ENCODE data around the gene WDR18. TPM values are rescaled to one million over a fixed set of nuclear protein-coding genes. Genes with fewer than 3 reads are reported as not detected.

Gene WDR18
- total and polyA plus RNA-seq, 2 of the 8 experiments (the other 6 are each of a cell fraction or from before 2014, with no cell fraction given), result 87.7 to 177 TPM

DNA sequence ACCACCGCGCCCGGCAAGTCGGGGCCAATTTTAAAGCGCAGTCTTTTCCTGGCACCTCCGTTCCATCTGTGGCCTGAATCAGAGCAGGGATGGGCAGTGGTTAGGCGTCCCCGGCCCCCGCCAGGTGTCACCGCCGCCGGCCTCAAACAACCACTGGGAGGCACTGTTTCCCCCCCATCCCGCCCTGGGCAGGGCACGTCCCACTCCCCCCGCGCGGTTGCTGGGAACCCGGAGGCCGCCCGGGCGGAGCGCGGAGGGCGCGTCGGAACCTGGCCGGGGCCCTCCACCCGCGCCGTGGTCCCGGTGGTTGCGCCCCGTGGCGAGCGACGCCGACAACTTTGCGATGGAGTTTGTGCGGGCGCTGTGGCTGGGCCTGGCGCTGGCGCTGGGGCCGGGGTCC is 15.9 kb downstream of the WDR18 start, which contains the start of gene GRIN3B:
TSS of gene GRIN3B (plus strand) at position 325 of the 400 bp plus-strand sequence. CDS start at position 344, 19 bp downstream.
- ChIA-PET CTCF (ENCODE audit: partially characterized antibody) (interaction anchor here (1.3 to 2.3 kb wide), 2 partner anchors 67 to 77 kb away, joined by 3 to 13 read pairs; partner anchors contain the start of gene ARHGAP45), POLR2A (ENCODE audit: partially characterized antibody) (interaction anchor here (1.1 kb wide), 1 partner anchor 39 kb away, joined by 3 read pairs; no protein-coding TSS in a partner anchor)
- H3K14ac ChIP-seq (ENCODE audit: insufficient read length), result no peak within 1 kb of the TSS
- DNase-seq (ENCODE audit: low read depth in 1 of 2, low spot score in 2 of 2) (peak in 1 of 2 experiments; percentile 89), FAIRE-seq (no peak)
- H2BK5ac ChIP-seq (ENCODE audit: low read depth, low read length), result no peak within 1 kb of the TSS
- peaks cover 0 to 6% of the 10 kb centered on the region in 2 experiments for H4K20me1 ChIP-seq (replicated peaks in 1 of 2; ENCODE audit: control insufficient read depth in 1 of 2, insufficient read depth in 2 of 2, low read length in 2 of 2)
- peak within 1 kb of the TSS; percentile 9 to 67 (median 30); a peak in 5 of 8 replicates for H3K4me3 ChIP-seq (ENCODE audit: extremely low read depth in 1 of 4, insufficient read depth in 2 of 4, low read depth in 3 of 4, low read length in 4 of 4)
- H3K9me3 ChIP-seq (ENCODE audit: insufficient read depth in 2 of 2, low read depth in 1 of 2, low read length in 1 of 2), result no peaks in the 10 kb centered on the region
- no peak within 1 kb of the TSS for H3K56ac ChIP-seq (replicated peaks; ENCODE audit: insufficient read length, low read depth, low read length)
- no peak within 1 kb of the TSS for H2BK12ac ChIP-seq (ENCODE audit: low read depth, low read length)
- H3K23ac ChIP-seq (ENCODE audit: insufficient read length), result no peak within 1 kb of the TSS
- WGBS, 2 experiments (ENCODE audit: extremely low coverage in 1 of 2, insufficient coverage in 1 of 2, insufficient read length in 1 of 2, insufficient replicate concordance in 2 of 2, low coverage in 1 of 2, low lambda C conversion rate in 2 of 2, missing lambda C conversion rate in 1 of 2), result 24% methylated on average over 14 of the region's 43 CpGs; no CpG with 5 or more reads in 1 of the 2 experiments
- H4K8ac ChIP-seq (ENCODE audit: extremely low read depth, insufficient read depth, low read length), result peak within 1 kb of the TSS; percentile 85
- no peak within 1 kb of the TSS for H2BK15ac ChIP-seq (ENCODE audit: low read length)
- H3K27me3 ChIP-seq (replicated peaks in 1 of 4; ENCODE audit: control insufficient read depth in 3 of 4, extremely low read depth in 1 of 4, insufficient read depth in 3 of 4, low read length in 3 of 4), result peaks cover 6 to 33% (median 19%) of the 10 kb centered on the region in 4 experiments
- no peak within 1 kb of the TSS; the same call in 1 of the 2 replicates for H2AFZ ChIP-seq (ENCODE audit: low read length)
- no peak within 1 kb of the TSS for H3K4ac ChIP-seq (replicated peaks; ENCODE audit: insufficient read length, low read depth, low read length)
- no peak within 1 kb of the TSS for H4K5ac ChIP-seq (ENCODE audit: insufficient read length, low read depth, low read length)
- H3K18ac ChIP-seq (ENCODE audit: extremely low read depth, low read length), result no peak within 1 kb of the TSS
- no peaks in the 10 kb centered on the region for H3K79me1 ChIP-seq (ENCODE audit: low read depth, low read length)
- no peaks in the 10 kb centered on the region for H3K36me3 ChIP-seq (ENCODE audit: control insufficient read depth in 2 of 4, insufficient read depth in 4 of 4, low read length in 3 of 4)
- peaks cover 0 to 10% (median 6%) of the 10 kb centered on the region in 4 experiments; a peak in 3 of 7 replicates for H3K4me1 ChIP-seq (replicated peaks in 1 of 4; ENCODE audit: control insufficient read depth in 3 of 4, insufficient read depth in 4 of 4, low read length in 3 of 4)
- H3K79me2 ChIP-seq (ENCODE audit: control insufficient read depth in 1 of 2, insufficient read depth in 2 of 2, low read length in 2 of 2), result no peaks in the 10 kb centered on the region
- no peak within 1 kb of the TSS; a peak in 1 of 7 replicates for H3K9ac ChIP-seq (replicated peaks in 1 of 4; ENCODE audit: extremely low read depth in 1 of 4, low read depth in 3 of 4, low read length in 3 of 4)
- H3K23me2 ChIP-seq (ENCODE audit: low read depth, low read length), result peaks cover 4% of the 10 kb centered on the region; the same call in 1 of the 2 replicates
- H4K91ac ChIP-seq (replicated peaks; ENCODE audit: insufficient read length, low read length), result no peak within 1 kb of the TSS
- H3K27ac ChIP-seq (ENCODE audit: low read depth, low read length), result no peak within 1 kb of the TSS
- no peak within 1 kb of the TSS for H2AK5ac ChIP-seq (ENCODE audit: low read depth, low read length)
- peak within 1 kb of the TSS; percentile 53 to 72; a peak in 3 of 4 replicates for H3K4me2 ChIP-seq (ENCODE audit: insufficient read depth in 1 of 2, low read depth in 2 of 2, low read length in 2 of 2)
- no peak within 1 kb of the TSS for H2BK20ac ChIP-seq (ENCODE audit: low read length)
- H2BK120ac ChIP-seq (replicated peaks; ENCODE audit: low read depth, low read length), result no peak within 1 kb of the TSS
- TF ChIP-seq KDM4A (IDR thresholded peaks at IDR 0.05; ENCODE audit: low read depth, low read length, severe bottlenecking) (peak; percentile 76), BCL11A (IDR thresholded peaks at IDR 0.05; ENCODE audit: low read depth in 2 of 2, low read length in 2 of 2) (no peak), RAD21 (IDR thresholded peaks at IDR 0.05 in 1 of 2, conservative IDR thresholded peaks at IDR 0.05 in 1 of 2; ENCODE audit: low read depth in 2 of 2, low read length in 2 of 2) (peak; percentile 32 to 46), HDAC2 (IDR thresholded peaks at IDR 0.05; ENCODE audit: borderline replicate concordance in 1 of 2, low read depth in 2 of 2, low read length in 2 of 2) (peak in 1 of 2 experiments; percentile 23; a peak in 2 of 4 replicates), GABPA (IDR thresholded peaks at IDR 0.05; ENCODE audit: borderline replicate concordance, insufficient read depth, low read length) (peak; percentile 72; the same call in 1 of the 2 replicates), YY1 (IDR thresholded peaks at IDR 0.05; ENCODE audit: low read depth, low read length) (0 out of 2 replicates have a peak, but pooled peaks have one; percentile 24), POU5F1 (IDR thresholded peaks at IDR 0.05; ENCODE audit: low read depth, low read length) (no peak), SIN3A (conservative IDR thresholded peaks at IDR 0.05 in 1 of 2, IDR thresholded peaks at IDR 0.05 in 1 of 2; ENCODE audit: low read depth in 1 of 2, low read length in 2 of 2) (0 out of 4 replicates have a peak, but pooled peaks of 1 of the 2 experiments have one; percentile 28), CREB1 (IDR thresholded peaks at IDR 0.05) (peak; percentile 42; the same call in 1 of the 2 replicates), CEBPB (IDR thresholded peaks at IDR 0.05; ENCODE audit: low read depth, low read length) (no peak), TCF12 (IDR thresholded peaks at IDR 0.05; ENCODE audit: low read depth, low read length) (0 out of 2 replicates have a peak, but pooled peaks have one; percentile 49)
- TF ChIP-seq, protein P1, sequence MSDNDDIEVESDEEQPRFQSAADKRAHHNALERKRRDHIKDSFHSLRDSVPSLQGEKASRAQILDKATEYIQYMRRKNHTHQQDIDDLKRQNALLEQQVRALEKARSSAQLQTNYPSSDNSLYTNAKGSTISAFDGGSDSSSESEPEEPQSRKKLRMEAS (IDR thresholded peaks at IDR 0.05), result 0 out of 2 replicates have a peak, but pooled peaks have one; percentile 23

Measured in H1 (cell line).